HUES48 (cell line): Measurements from ENCODE around the gene PCDH1.
"Not testable (repeated sequence)": the region's sequence is repeated elsewhere in the genome, so short reads cannot be mapped to it uniquely, and the experiment has no call there.

Source experiments
- H3K27ac ChIP-seq: one replicate; pipeline ENCODE4 v1.7.0; 2013; ENCODE audit warnings: low read depth, low read length, inconsistent platforms
- H3K27me3 ChIP-seq: 2 replicates; pipeline ENCODE4 v1.6.1; 2013; ENCODE audit warnings: mild to moderate bottlenecking, low read length; ENCODE audit not compliant: control insufficient read depth, insufficient read depth
- H3K36me3 ChIP-seq: 2 replicates; pipeline ENCODE4 v1.6.1; 2013; ENCODE audit warnings: low read length; ENCODE audit not compliant: control insufficient read depth, insufficient read depth
- H3K4me1 ChIP-seq: 2 replicates; pipeline ENCODE4 v1.6.1; 2013; ENCODE audit warnings: mild to moderate bottlenecking, low read length; ENCODE audit not compliant: control insufficient read depth, insufficient read depth
- H3K4me3 ChIP-seq: 2 replicates; pipeline ENCODE4 v1.5.1; 2013; ENCODE audit warnings: mild to moderate bottlenecking, low read depth, low read length
- H3K9ac ChIP-seq: 2 replicates; pipeline ENCODE4 v1.6.1; 2013; ENCODE audit warnings: mild to moderate bottlenecking, low read depth, low read length, moderate library complexity
- H3K9me3 ChIP-seq: 2 replicates; pipeline ENCODE4 v1.6.1; 2013; ENCODE audit warnings: low read length; ENCODE audit not compliant: control insufficient read depth, insufficient read depth

The PCDH1 gene

DNA sequence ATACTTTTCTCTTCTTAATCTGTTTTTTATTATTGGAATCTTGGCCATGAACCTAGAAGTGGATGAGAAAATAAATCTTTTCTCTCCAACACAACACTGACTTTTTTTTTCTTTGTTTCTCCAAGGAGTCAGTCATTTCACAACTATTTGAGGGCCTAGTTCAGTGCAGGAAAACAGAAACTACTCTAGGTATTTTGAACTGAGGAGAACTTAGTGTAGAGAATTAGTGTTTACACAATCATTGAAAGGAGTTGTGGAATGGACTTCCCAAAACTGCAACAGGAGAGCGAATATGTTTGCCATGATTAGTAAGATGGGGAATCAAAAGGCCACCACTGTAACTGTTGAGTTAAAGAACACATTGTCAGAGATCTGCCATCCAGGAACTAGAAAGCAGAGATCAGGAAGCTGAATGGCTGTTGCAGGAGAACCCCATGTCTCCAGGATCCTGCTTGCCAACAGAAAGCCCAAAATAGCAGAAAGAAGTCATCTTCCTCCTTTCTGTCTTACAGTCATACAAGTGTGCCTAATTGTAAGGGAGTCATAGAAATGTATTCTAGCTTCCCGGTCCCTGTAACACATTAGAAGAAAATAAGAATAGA is 20.3 kb upstream of the PCDH1 start:
- H3K27me3 ChIP-seq, result no peaks in the 10 kb centered on the region
- no peaks in the 10 kb centered on the region for H3K9me3 ChIP-seq
- H3K36me3 ChIP-seq, result no peaks in the 10 kb centered on the region
- H3K9ac ChIP-seq, result no peak overlapping the region
- H3K27ac ChIP-seq, result no peak overlapping the region
- 0 out of 2 replicates have a peak, but pooled peaks cover 3% of the 10 kb centered on the region for H3K4me1 ChIP-seq
- no peak overlapping the region for H3K4me3 ChIP-seq

DNA sequence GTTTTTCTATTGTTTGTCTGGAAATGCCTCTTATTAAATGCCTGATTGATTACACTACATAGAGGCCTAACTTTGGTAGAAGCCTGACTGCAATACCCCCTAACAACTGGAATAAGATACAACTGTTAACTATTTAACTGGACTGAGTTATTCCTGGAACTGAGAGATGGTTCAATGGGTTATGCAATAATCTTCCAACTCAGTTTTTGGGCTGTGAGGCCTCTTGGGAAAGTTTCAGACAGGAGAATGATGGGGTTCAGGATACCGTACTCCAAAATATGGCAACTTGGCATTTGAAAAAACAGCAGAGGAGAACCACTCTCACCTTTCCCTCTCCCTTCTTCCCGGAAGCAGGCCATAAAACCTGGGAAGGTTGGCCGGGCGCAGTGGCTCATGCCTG is 19.2 kb upstream of the PCDH1 start:
- Histone ChIP-seq H3K4me3 (no peak overlapping the region), H3K27me3 (no peaks in the 10 kb centered on the region), H3K9me3 (no peaks in the 10 kb centered on the region), H3K9ac (no peak overlapping the region), H3K27ac (no peak overlapping the region), H3K4me1 (no peaks in the 10 kb centered on the region), H3K36me3 (no peaks in the 10 kb centered on the region)

DNA sequence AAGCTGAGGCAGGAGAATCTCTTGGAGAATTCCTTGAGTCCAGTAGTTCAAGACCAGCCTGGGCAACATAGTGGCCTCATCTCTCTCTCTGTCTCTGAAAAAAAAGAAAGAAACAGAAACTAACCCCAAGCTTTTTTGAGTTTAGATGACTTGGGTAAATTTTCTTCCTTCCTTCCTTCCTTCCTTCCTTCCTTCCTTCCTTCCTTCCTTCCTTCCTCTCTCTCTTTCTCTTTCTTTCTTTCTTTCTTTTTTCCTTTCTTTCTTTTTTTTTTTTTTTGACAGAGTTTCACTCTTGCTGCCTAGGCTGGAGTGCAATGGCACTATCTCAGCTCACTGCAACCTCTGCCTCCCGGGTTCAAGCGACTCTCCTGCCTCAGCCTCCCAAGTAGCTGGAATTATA is 12.2 kb upstream of the PCDH1 start:
- H3K27ac ChIP-seq, H3K9me3 ChIP-seq, H3K9ac ChIP-seq, H3K4me1 ChIP-seq, H3K36me3 ChIP-seq, H3K4me3 ChIP-seq, H3K27me3 ChIP-seq: not testable (repeated sequence)

DNA sequence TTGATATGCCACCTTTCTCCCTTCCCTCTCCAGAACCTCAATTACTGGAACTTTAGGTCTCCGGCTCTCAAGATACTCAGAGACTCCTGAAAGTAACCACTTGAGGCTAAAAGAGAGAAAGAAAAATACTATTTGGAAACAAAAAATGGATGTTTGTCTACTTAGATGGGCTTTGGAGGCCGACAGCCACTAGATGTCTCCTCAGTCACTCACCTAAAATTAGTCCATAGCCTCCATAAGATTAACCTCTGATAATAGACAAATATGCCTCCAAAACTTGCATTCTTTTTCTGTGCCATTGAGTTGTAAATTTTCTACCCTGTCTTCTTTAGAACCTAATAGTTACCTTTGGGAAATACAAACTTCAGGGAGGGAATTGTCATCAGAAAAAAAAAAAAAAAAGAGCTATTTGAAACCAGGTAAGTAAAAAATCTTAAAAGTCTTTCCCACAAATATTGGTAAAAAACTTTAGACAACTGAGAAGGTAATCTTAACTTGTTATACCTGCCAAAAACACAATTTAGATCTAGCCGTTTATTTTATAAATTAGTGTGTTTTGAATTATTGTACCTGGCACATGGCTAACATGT is 11.2 kb upstream of the PCDH1 start:
- no peak overlapping the region for H3K9ac ChIP-seq
- H3K27me3 ChIP-seq, result no peaks in the 10 kb centered on the region
- H3K27ac ChIP-seq, result no peak overlapping the region
- H3K9me3 ChIP-seq, result no peaks in the 10 kb centered on the region
- no peaks in the 10 kb centered on the region for H3K4me1 ChIP-seq
- H3K4me3 ChIP-seq, result no peak overlapping the region
- H3K36me3 ChIP-seq, result no peaks in the 10 kb centered on the region

DNA sequence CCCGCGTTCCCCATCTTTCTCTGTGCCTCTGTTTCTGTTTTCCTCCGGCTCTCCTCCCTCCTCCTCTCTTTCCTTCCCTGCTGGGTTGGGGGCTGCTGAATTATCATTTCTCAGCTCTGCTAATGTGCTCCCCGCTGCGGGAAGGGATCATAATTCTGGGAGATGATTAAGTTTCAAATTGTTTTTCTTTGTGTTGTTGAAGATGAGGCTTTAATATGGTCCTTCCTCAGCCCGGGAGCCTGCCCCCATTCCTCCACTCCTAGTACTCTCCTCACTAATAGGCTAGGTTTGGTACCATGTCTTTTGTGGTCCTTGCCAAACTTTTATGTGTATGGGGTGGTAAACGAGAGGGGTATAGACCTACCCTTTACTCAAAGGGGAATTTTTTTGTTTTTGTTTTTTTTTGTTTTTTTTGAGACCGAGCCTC is 5.7 kb upstream of the PCDH1 start:
- peaks cover 8% of the 10 kb centered on the region; the same call in 1 of the 2 replicates for H3K27me3 ChIP-seq

DNA sequence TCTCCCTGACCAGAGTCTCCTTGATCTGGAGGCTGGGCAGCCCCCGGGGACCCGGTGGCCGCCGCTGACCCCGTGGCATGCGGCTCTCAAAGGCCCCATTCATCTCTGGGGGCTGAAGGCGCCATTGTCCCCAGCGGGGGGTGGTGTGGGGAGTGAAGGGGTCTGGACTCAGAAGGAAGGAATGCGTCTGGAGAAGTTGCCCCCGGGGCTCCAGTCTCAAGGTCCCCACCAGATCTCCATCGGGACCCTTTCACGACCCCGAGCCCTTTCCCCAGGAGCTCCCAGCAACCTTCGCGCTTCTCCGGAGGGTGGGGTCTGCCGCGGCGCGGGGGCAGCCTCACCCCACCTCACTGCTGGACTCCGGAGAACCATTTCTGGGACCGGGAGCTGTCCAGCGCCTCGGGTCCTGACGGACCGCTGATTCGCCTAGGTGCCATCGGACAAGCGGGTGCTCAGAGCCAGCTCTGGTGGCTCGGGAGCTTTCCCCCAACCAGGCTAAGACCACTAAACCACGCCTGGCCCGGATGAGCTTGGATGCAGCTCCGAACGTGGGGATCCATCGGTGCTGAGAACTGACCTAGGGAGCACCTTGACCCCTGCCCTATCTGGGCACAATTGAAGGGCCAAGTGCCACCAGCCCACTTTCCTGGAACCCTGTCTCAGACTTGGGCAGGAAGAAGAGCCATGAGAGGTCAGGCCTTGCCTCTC is 5.1 kb upstream of the PCDH1 start:
- Histone ChIP-seq H3K9ac (no peak overlapping the region; the same call in 1 of the 2 replicates), H3K4me1 (peaks cover 43% of the 10 kb centered on the region), H3K4me3 (peak overlapping the region; percentile 70), H3K9me3 (no peaks in the 10 kb centered on the region), H3K36me3 (no peaks in the 10 kb centered on the region), H3K27me3 (peaks cover 8% of the 10 kb centered on the region; the same call in 1 of the 2 replicates), H3K27ac (peak overlapping the region; percentile 32)

More for the DNA sequence above, 5.7 kb upstream of the PCDH1 start:
- Histone ChIP-seq H3K36me3 (no peaks in the 10 kb centered on the region), H3K4me3 (peak overlapping the region; percentile 70), H3K9me3 (no peaks in the 10 kb centered on the region), H3K9ac (no peak overlapping the region), H3K27ac (no peak overlapping the region), H3K4me1 (peaks cover 43% of the 10 kb centered on the region)

DNA sequence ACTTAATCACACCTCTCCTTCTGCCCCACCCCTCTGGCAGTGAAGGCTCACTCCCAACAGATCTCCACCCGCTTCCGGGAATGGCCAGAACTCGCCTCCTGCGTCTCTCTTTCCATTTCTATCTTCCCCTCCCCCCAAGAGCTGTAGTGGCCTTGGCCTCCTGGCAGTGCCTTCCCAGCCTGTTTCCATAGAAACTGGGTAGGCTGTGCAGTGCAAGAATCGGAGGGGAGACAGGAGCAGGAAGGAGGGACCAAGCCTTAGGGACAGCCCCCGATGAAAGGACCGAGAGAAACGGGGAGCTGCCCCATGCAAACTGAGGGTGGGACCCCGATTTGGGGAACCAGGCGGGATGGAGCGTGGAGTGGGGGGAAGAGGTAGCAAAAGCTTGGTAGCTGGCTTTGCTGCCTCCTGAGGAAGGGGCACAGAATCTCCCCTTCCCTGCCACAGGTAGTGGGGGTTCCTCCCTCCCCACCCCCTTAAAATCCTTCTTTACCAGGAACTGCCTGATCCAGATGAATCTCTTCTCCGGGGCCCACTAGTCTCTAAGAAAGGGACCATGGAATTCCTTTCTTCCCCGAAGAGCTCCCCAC is 4.5 kb upstream of the PCDH1 start:
- peak overlapping the region; percentile 32 for H3K27ac ChIP-seq
- H3K27me3 ChIP-seq, result peaks cover 8% of the 10 kb centered on the region; the same call in 1 of the 2 replicates
- no peaks in the 10 kb centered on the region for H3K9me3 ChIP-seq
- H3K4me3 ChIP-seq, result peak overlapping the region; percentile 70
- H3K4me1 ChIP-seq, result peaks cover 43% of the 10 kb centered on the region
- no peak overlapping the region; the same call in 1 of the 2 replicates for H3K9ac ChIP-seq
- H3K36me3 ChIP-seq, result no peaks in the 10 kb centered on the region

DNA sequence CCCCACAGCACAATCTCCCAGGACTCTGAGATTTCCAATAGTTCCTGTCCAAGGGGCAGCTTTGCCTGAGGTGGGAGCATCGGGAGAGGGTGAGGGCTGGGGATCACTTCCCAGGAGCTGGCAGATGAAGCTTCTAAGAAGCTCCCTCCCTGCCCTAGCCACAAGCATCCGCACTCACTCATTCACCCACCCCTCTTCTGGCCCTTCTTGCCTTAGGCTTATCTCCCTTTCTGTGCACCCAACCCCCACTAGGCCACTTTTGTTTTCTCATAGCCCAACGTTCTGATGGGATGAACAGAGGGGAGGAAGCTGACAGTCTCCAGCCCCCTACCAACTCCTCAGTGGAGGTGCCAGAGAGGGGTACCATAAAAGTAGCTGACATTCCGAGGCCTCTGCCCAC is 3.7 kb upstream of the PCDH1 start:
- peak overlapping the region; percentile 70; the same call in 1 of the 2 replicates for H3K4me3 ChIP-seq
- H3K9me3 ChIP-seq, result no peaks in the 10 kb centered on the region
- H3K36me3 ChIP-seq, result no peaks in the 10 kb centered on the region
- H3K27me3 ChIP-seq, result peaks cover 8% of the 10 kb centered on the region; the same call in 1 of the 2 replicates
- H3K4me1 ChIP-seq, result peaks cover 43% of the 10 kb centered on the region
- H3K27ac ChIP-seq, result peak overlapping the region; percentile 42
- H3K9ac ChIP-seq, result no peak overlapping the region

DNA sequence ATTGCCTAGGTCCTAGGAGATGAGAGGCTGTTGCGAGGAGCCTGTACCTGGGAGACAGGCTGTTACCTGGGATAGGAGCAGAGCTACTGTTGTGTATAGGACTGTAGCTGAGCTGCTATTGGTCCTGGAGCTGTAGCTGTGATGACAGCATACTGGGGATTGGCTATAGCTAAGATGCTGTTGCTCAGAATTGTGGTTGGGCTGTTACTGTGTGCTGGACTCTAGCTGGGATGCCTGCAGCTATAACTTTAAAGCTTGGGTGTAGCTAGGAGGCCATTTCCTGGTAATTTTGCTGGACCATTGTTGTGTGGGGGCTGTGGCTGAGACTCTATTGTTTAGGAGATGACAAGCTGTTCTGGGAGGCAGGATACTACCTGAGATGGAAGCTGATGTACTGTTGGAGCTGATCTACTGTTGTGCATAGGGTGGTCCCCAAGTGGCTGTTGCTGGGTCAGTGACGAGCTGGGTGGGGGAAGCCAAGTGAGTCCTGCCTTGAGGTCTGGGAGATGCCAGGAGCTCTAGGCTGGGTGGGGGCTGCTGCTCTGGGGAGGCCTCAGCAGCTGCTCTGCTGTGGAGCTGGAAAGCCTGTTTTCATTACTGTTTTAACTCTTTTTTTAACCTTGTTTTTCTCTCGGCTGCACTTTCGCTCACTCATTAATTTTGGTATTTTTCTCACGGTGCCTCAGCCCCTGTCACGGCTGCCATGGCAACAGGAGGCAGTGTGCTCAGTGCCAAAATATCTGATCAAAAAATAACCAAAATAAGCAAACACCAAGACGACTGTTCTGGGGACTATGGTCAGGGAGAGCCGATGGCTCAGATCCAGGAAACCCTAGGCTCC is 3.0 kb upstream of the PCDH1 start:
- Histone ChIP-seq H3K9me3 (no peaks in the 10 kb centered on the region), H3K4me3 (peak overlapping the region; percentile 70; the same call in 1 of the 2 replicates), H3K36me3 (no peaks in the 10 kb centered on the region), H3K4me1 (peaks cover 43% of the 10 kb centered on the region), H3K27me3 (peaks cover 8% of the 10 kb centered on the region; the same call in 1 of the 2 replicates), H3K9ac (no peak overlapping the region), H3K27ac (peak overlapping the region; percentile 42)

DNA sequence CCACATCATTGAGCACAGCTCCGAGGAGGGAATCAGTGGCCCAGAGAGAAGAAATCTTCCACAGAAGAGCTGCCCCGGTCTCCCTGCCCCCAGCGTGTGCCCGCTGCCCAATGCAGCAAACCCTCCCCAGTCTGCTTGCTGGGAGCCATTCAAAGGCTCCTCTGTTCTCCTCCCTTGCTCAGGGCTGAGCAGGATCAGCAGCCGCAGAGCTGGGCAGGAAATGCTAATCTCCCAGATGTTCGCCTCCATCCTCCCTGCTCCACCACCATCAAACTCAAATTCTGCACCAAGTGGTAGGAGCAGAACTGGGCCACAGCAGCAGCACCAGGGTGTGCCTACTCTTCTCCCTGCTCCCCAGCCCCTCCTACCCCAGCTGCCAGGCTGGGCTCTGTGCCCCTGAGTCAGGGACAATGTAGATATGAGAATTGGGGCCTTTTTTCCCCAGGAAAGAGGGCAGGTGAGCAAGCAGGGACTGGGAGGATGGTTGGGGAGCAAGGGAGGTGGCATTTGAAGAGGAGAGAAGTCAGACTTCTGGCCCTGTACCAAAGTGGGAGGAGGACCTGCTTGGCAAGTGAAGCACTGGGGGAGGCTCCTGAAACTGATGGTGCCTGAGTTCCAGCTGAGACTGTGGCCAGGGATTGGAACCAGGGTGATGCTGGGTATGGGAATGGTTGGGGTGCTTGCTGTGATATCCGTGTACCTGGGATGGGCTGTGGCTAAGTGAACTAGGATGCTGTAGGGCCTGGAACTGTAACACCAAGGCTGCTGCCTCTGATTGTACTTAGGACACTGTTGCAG is 1.9 kb upstream of the PCDH1 start:
- H3K4me3 ChIP-seq, result no peak overlapping the region
- no peak overlapping the region for H3K9ac ChIP-seq
- H3K27ac ChIP-seq, result no peak overlapping the region
- H3K9me3 ChIP-seq, result no peaks in the 10 kb centered on the region
- peaks cover 8% of the 10 kb centered on the region; the same call in 1 of the 2 replicates for H3K27me3 ChIP-seq
- peaks cover 48% of the 10 kb centered on the region for H3K4me1 ChIP-seq
- no peaks in the 10 kb centered on the region for H3K36me3 ChIP-seq
